HG03432 (cell line): ENCODE measurements around the gene ITGB4.

Experiments used
- ATAC-seq: cut with Tn5 transposase; IDR thresholded peaks from one replicate; pipeline ENCODE4 v1.9.1; 2021; ENCODE audit warnings: mild to moderate bottlenecking, moderate library complexity; ENCODE audit not compliant: unreplicated experiment

The ITGB4 gene

GRCh38 chr17:75731086-75731715, 9.9 kb downstream of the ITGB4 start:
- ATAC-seq, result no peak

- no peak for ATAC-seq
These were observed 10.6 kb downstream of the ITGB4 start for GRCh38 chr17:75731716-75732498.

GRCh38 chr17:75733471-75733870, 12.2 kb downstream of the ITGB4 start:
- no peak for ATAC-seq

GRCh38 chr17:75734674-75735294, 13.5 kb downstream of the ITGB4 start:
- no peak for ATAC-seq

GRCh38 chr17:75736173-75736835, 15.0 kb downstream of the ITGB4 start:
- ATAC-seq, result no peak

GRCh38 chr17:75737133-75737962, 16.1 kb downstream of the ITGB4 start:
- ATAC-seq, result no peak

GRCh38 chr17:75738218-75738802, 17.1 kb downstream of the ITGB4 start:
- ATAC-seq, result no peak

- ATAC-seq, result no peak
These were observed 17.9 kb downstream of the ITGB4 start for GRCh38 chr17:75739174-75739573.

- ATAC-seq, result no peak
These were observed 18.5 kb downstream of the ITGB4 start for GRCh38 chr17:75739801-75740200.

GRCh38 chr17:75740215-75740614, 19.0 kb downstream of the ITGB4 start:
- no peak for ATAC-seq

GRCh38 chr17:75740631-75741077, 19.4 kb downstream of the ITGB4 start:
- ATAC-seq, result no peak

- no peak for ATAC-seq
These were observed 21.1 kb downstream of the ITGB4 start for GRCh38 chr17:75742337-75742736.

- no peak for ATAC-seq
These were observed 22.5 kb downstream of the ITGB4 start for GRCh38 chr17:75743625-75744206.

GRCh38 chr17:75748706-75749105, 27.4 kb downstream of the ITGB4 start:
- no peak for ATAC-seq

GRCh38 chr17:75749545-75750389, 28.5 kb downstream of the ITGB4 start:
- ATAC-seq, result no peak

- no peak for ATAC-seq
These were observed 29.6 kb downstream of the ITGB4 start for GRCh38 chr17:75750661-75751423.

GRCh38 chr17:75751676-75752404, 30.6 kb downstream of the ITGB4 start:
- ATAC-seq, result no peak

GRCh38 chr17:75752405-75752709, 31.1 kb downstream of the ITGB4 start:
- no peak for ATAC-seq
